Astrocyte (in vitro differentiated cells and primary cell): ENCODE data around the gene C21orf91.

Source experiments
- EZH2 ChIP-seq: IDR thresholded peaks from 2 replicates; pipeline ENCODE4 v1.6.1; 2012; ENCODE audit warnings: mild to moderate bottlenecking, low read length, inconsistent platforms; ENCODE audit not compliant: insufficient read depth
- TF ChIP-seq, protein P1 (sequence below): IDR thresholded peaks from 2 replicates; pipeline ENCODE4 v1.5.1; 2011; ENCODE audit warnings: low read depth, mild to moderate bottlenecking, inconsistent platforms, low read length, moderate library complexity; ENCODE audit not compliant: insufficient read depth

DNA sequence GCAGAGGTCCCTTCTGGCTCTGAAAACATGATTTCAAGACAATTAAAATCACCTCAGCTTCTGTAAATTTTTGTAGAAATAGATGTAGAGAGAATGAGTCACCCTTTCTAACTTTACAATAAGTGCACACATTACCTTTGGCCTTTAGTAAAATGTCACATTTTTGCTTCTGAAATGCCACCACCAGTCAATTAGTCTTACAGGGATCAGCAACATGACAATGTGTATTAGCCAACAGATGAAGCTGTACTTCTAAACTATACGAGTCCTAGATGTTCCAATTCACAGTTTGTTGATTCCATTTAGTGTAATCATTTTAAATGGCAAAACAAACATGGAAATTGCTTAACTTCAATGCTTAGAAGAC, 23.1 kb downstream of the C21orf91 start:
- TF ChIP-seq, protein P1, sequence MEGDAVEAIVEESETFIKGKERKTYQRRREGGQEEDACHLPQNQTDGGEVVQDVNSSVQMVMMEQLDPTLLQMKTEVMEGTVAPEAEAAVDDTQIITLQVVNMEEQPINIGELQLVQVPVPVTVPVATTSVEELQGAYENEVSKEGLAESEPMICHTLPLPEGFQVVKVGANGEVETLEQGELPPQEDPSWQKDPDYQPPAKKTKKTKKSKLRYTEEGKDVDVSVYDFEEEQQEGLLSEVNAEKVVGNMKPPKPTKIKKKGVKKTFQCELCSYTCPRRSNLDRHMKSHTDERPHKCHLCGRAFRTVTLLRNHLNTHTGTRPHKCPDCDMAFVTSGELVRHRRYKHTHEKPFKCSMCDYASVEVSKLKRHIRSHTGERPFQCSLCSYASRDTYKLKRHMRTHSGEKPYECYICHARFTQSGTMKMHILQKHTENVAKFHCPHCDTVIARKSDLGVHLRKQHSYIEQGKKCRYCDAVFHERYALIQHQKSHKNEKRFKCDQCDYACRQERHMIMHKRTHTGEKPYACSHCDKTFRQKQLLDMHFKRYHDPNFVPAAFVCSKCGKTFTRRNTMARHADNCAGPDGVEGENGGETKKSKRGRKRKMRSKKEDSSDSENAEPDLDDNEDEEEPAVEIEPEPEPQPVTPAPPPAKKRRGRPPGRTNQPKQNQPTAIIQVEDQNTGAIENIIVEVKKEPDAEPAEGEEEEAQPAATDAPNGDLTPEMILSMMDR = no peak
- TF ChIP-seq EZH2 = no peak
